GM19395 (cell line): ENCODE data around the gene FRY.
A peak's percentile ranks its signal among the peaks of the same experiment; 100 is the strongest.

Experiments used
- ATAC-seq: cut with Tn5 transposase; IDR thresholded peaks from one replicate; pipeline ENCODE4 v1.9.1; 2021; ENCODE audit warnings: mild to moderate bottlenecking, moderate library complexity; ENCODE audit not compliant: unreplicated experiment

The FRY gene

GRCh38 chr13:32210101-32210500 is 178.5 kb downstream of the FRY start:
- no peak for ATAC-seq

DNA sequence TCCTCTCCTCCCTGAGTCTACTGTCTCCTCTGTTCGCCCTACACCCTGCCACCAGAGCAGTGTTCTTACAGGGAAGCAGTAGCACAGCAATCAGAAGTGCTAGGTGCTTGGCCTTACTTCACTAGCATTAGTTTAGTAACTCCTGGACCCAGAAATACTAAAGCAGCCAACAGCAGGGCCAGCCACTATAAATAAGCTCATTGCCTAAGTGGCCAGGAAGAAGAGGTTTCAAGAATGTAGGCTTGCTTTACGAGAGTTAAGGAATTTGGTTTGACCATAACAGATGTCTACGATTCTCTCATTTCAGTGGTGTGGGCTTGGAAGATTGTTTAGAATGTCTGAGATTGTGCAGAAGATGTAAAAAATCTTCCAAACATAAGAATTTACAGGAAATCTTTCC is 180.2 kb downstream of the FRY start:
- ATAC-seq = no peak

GRCh38 chr13:32212421-32212820 is 180.8 kb downstream of the FRY start:
- ATAC-seq = no peak

DNA sequence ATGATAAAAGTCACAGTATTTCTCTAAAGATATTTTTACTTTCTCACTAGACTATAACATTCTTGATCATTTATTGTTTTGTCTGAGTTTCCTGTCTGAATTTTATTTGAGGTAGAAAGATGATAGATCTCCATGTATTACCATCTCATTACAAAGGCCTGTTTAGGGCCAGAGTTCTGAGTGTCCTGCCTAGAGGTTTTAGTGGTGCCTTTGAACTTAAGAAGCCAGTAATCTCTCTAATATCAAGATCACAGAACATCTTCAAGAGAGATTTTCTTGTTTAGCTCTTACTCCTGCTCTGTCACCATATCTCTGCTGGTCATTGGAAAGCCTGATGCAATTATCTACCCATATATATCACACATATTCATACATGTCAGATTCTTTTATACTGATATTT is 182.1 kb downstream of the FRY start:
- ATAC-seq = no peak

DNA sequence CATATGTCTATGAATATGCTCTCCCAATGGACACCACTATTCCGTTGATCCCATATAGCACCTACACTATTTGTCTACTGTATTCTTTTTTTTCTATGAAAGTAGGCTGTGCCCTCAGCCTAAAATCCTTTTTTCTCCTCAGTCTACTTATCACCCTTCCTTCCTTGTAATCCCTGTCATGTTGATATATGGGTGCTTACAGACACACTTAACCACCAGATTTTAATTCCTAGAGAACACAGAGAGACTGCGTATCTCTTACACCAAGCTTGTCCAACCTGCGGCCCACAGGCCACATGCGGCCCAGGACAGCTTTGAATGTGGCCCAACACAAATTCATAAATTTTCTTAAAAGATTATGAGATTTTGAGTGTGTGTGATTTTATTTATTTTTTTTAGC is 182.5 kb downstream of the FRY start:
- ATAC-seq = no peak

- ATAC-seq = no peak
These were observed 184.7 kb downstream of the FRY start for GRCh38 chr13:32216281-32216680.

DNA sequence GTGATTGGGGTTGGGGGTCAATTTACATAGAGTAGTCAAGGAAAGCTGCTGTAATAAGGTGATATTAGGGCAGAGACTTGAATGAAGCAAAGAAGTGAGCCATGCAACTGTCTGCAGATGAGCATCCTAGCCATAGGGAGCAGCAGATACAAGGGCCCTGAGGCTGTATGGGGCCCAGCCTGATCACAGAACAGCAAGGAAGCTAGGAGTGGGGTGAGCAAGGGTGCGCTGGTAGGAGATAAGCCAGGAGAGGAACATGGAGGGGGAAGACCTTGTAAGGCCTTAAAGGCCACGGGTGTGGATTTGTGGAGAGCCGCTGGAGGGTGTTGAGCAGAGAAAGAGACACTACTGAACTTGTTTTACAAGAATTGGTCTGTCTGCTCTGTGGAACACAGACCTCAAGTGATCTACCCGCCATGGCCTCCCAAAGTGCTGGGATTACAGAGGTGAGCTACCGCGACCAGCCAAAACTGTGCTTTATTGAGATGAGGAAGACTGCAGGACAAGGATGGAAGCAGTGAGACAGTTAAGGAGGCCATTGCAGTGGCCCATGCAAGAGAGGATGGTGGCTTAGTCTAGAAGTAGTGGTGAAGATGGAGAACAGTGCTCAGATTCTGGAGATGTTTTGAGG is 190.6 kb downstream of the FRY start:
- ATAC-seq = no peak

DNA sequence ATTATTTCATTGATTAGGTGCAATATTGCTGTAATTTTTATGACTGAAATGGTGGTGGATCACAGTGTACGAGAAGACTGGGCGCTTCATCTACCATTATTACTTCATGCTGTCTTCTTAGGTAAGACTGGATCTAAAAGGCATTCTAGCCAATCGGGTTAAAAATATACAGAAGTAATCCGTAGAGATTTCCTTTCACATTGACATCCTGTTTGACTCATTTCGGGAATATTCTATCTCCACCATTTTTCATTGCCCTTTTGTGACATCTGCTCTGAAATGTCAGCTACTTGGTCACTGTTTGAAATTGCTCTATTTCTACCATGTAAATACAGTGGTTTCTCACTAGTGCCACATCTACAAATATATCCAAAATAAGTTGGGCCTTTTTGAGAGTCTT is 193.3 kb downstream of the FRY start:
- no peak for ATAC-seq

DNA sequence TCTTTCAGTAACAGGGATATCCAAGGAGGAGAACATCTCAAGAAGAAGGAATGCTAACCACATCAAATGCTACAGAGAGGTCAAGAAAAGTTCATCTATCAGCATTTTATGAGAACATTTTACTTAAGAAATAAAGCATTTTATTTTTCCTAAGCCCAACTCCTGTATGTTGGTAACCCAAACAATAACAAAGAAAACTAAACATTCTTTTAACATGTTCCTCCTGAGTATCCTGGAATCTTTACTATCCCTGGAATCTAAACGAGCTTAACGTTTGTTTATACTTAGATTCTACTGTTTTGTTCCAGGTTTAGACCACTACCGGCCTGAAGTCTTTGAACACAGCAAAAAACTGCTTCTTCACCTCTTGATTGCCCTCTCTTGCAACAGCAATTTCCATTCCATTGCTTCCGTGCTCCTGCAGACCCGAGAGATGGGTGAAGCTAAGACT is 193.9 kb downstream of the FRY start:
- no peak for ATAC-seq

DNA sequence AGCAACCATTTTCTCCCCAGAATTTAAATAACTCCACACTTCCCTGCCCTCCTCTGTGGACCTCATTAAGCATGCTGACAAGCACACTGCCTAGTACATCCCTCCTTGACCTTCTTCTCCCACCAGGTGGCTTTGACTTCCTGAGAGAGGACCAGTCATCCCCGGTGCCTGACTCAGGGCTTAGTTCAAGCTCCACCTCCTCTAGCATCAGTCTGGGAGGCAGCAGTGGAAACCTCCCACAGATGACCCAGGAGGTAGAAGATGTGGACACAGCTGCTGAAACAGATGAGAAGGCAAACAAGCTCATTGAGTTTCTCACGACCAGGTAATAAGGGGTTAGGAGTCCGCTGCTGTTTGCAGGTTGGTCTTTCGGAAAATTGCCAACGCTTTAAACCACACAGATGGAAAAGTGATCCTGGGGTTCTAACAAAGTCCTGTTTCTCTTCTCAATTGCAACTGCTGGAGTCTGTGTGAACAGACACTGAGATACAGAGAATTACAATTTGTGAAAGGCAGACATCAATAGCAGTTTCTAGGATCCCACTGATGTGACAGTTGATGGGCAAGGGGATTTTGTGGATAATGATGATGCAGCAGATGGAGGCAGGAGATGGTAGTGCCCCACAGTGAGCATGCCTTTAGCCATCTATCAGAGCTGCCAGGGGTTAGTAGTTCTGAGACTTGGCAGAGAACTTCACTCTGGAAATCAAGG is 196.9 kb downstream of the FRY start:
- ATAC-seq = no peak

DNA sequence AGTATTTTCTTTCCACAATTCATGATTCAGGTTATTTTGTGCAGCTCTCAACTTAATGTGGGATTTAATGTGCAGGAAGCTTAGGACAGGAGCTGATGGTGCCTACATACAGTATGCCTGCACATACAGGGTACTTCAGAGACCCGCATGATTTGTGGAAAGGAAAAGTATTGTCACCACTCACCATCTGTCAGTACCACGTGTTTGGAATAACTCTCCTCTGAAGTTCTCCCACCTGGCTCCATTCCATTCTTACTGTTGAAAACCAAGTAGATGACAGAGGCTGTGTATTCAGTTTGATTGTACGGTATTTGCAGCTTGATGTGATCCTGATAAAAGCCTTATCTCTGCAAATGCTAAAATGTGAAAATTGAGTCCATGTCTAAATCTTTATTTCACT is 197.9 kb downstream of the FRY start:
- no peak for ATAC-seq

DNA sequence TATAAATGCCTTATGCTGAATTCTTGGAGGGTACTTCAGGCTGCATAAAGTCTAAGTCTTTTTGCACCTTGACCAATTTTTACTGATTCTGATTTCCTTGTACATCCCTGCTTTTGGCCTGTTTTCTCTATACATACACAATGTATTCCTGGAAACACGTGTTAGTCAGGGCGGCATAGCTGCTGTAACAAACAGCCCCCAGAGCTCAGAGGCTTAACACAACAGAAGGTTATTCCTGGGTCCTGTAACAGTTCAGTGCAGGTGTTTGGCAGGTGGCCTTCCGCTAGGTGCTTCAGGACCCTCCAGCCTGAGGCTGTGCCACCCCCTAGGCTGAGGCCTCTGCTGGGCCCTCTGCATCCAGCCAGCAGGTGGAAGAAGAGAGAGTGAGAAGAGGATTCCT is 200.7 kb downstream of the FRY start:
- ATAC-seq = no peak

GRCh38 chr13:32233062-32233461 is 201.5 kb downstream of the FRY start:
- no peak for ATAC-seq

- ATAC-seq = no peak
These were observed 203.3 kb downstream of the FRY start for GRCh38 chr13:32234914-32235313.

DNA sequence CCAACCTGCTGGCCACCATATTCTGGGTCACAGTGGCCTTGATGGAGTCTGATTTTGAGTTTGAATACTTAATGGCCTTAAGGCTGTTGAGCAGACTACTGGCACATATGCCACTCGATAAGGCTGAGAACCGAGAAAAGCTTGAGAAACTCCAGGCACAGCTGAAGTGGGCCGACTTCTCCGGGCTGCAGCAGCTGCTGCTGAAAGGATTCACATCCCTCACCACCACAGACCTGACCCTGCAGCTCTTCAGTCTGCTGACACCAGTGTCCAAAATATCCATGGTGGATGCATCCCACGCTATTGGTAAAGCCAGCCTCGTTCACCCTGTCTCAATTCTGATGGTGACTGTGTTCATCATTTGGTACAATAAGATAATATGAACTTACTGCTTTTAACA is 206.1 kb downstream of the FRY start:
- no peak for ATAC-seq

GRCh38 chr13:32243695-32244094 is 212.1 kb downstream of the FRY start:
- no peak for ATAC-seq

- no peak for ATAC-seq
These were observed 214.0 kb downstream of the FRY start for GRCh38 chr13:32245555-32245954.

DNA sequence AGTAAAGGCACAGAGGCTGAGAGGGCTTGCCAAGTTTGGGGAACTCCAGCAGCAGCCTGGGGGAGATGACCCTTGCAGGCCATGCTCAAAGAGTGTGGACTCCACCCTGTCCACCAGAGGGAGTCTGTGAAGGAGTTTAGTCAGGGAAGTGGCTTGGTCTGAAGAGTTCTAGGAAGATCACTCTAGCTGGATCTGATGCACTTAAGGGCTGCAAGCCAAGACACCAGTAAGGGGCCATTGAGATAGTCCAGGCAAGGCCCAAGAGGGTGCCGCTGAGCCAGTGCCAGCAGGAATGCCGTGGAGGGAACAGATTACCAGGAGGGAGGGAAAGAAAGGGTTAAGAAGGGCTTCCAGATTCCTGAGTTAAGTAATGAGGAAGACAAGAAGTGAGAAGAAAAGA is 214.9 kb downstream of the FRY start:
- ATAC-seq = peak; percentile 79

- peak; percentile 47 for ATAC-seq
These were observed 216.3 kb downstream of the FRY start for GRCh38 chr13:32247887-32248286.

- ATAC-seq = peak; percentile 84
These were observed 217.2 kb downstream of the FRY start for GRCh38 chr13:32248801-32249200.

- ATAC-seq = no peak
These were observed 221.4 kb downstream of the FRY start for GRCh38 chr13:32252812-32253438.

GRCh38 chr13:32253911-32254399 is 222.4 kb downstream of the FRY start:
- no peak for ATAC-seq
